GM20000 (cell line): ENCODE measurements around the gene CBLC.
A peak's percentile ranks its signal among the peaks of the same experiment; 100 is the strongest.
"Not testable (repeated sequence)": the region's sequence is repeated elsewhere in the genome, so short reads cannot be mapped to it uniquely, and the experiment has no call there.

Experiments used
- DNase-seq: peaks from one replicate; pipeline ENCODE4 v3.0.0; 2012; ENCODE audit warnings: low spot score
- TF ChIP-seq, protein P1 (sequence below): IDR thresholded peaks from 2 replicates; pipeline ENCODE4 v1.5.1; 2012; ENCODE audit warnings: mild to moderate bottlenecking, control low read depth; ENCODE audit errors: extremely low read depth, missing control alignments

The CBLC gene

DNA sequence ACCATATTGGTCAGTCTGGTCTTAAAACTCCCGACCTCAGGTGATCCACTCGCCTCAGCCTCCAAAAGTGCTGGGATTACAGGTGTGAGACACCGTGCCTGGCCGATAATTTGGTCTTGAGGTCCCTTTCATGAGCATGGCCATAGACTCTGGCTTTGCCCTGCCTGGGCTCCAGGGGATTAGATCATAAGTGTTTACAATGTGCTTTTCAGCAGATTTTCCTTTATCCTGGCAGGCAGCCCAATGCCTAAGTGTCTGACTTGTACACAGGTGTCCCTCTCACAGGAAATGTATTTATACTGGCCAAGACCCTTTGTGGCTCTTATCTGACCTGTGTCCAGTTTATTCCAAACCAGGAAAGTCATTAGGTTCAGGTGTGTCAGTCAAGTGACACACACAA lies 47.1 kb downstream of the CBLC start:
- TF ChIP-seq, protein P1, sequence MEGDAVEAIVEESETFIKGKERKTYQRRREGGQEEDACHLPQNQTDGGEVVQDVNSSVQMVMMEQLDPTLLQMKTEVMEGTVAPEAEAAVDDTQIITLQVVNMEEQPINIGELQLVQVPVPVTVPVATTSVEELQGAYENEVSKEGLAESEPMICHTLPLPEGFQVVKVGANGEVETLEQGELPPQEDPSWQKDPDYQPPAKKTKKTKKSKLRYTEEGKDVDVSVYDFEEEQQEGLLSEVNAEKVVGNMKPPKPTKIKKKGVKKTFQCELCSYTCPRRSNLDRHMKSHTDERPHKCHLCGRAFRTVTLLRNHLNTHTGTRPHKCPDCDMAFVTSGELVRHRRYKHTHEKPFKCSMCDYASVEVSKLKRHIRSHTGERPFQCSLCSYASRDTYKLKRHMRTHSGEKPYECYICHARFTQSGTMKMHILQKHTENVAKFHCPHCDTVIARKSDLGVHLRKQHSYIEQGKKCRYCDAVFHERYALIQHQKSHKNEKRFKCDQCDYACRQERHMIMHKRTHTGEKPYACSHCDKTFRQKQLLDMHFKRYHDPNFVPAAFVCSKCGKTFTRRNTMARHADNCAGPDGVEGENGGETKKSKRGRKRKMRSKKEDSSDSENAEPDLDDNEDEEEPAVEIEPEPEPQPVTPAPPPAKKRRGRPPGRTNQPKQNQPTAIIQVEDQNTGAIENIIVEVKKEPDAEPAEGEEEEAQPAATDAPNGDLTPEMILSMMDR = no peak
- no peak for DNase-seq

DNA sequence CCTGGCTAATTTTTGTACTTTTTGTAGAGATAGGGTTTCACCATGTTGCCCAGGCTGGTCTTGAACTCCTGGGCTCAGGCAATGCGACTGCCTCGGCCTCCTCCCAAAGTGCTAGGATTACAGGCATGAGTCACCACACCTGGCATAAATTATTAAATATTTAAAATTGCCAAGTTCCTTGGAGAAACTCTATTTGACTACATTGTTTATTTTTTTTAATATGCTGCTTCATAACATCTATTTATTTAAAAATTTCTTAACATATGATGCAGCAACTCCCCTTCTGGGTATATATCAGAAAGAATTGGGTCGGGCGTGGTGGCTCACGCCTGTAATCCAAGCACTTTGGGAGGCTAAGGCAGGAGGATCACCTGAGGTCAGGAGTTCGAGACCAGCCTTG lies 55.2 kb downstream of the CBLC start:
- DNase-seq = not testable (repeated sequence)

DNA sequence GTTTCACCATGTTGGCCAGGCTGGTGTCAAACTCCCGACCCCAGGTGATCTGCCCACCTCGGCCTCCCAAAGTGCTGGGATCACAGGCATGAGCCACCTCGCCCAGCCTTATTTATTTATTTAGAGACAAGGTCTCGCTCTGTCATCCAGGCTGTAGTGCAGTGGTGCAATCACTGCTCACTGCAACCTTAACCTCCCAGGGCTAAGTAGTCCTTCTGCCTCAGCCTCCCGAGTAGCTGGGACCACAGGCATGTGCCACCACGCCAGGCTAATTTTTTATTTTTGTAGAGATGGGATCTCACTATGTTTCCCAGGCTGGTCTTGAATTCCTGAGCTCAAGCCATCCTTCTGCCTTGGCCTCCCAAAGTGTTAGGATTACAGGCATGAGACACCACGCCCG lies 56.7 kb downstream of the CBLC start:
- DNase-seq = not testable (repeated sequence)

DNA sequence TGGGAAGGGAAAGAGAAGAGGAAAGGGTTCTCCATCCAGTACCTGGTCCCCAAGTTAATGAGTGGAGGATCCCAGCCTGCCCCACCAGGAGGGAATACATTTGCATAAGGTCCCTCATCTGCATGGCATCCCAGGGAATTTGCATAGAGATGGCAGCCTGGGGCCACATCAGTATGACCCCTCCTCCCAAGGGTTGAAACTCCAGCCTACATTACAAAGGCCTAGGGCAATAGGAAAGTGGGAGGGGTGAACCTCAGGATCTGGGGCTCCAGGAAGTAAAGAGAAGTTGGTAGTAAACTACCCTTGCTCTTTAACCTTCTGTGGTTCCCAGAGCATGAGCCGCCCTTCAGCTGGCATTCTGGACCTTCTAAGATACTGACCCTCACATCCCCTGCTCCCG lies 61.6 kb downstream of the CBLC start:
- DNase-seq = no peak

DNA sequence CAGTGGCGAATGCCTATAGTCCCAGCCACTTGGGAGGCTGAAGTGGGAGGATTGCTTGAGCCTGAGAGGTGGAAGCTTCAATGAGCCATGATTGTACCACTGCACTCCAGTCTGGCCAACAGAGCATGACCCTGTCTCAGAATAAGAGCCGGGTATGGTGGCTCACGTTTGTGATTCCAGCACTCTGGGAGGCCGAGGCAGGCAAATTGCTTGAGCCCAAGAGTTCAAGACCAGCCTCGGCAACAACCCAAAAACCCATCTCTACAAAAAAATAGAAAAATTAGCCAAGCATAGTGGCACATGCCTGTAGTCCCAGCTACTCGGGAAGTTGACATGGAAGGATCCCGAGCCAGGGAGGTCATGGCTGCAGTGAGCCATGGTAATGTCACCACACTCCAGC lies 63.1 kb downstream of the CBLC start:
- DNase-seq = no peak
- TF ChIP-seq, protein P1 = no peak

More for the DNA sequence above, 61.6 kb downstream of the CBLC start:
- TF ChIP-seq, protein P1 = no peak

DNA sequence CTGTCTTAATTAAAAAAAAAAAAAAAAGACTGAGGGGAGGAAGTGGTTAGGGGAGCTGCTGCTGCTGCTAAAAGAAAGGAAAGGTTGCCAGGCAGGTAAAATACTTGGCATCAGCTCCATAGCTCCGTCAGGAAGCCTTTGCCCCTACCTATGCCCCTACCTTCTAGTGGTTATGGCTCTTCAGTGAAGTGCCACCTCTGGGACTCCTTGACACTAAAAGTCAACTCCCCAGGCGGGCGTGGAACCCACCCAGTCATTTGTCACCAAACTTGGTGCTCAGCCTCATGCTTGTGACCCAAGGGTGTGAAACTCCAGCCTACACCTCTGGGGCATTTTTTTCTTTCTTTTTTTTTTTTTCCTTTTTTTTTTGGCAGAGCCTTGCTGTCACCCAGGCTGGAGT lies 63.5 kb downstream of the CBLC start:
- DNase-seq = no peak
- TF ChIP-seq, protein P1 = no peak

DNA sequence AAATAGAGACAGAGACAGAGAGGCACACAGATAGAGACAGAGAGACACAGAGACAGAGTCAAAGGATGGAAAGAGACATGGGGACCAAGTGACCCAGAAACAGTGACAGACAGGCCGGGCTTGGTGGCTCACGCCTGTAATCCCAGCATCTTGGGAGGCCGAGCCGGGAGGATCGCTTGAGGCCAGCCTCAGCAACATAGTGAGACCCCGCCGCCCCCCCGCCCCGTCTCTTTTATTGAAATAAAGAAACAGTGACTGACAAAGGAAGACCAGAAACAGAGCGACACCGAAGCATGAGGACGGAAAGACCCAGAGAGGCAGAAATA lies 67.6 kb downstream of the CBLC start:
- TF ChIP-seq, protein P1 = no peak
- no peak for DNase-seq

DNA sequence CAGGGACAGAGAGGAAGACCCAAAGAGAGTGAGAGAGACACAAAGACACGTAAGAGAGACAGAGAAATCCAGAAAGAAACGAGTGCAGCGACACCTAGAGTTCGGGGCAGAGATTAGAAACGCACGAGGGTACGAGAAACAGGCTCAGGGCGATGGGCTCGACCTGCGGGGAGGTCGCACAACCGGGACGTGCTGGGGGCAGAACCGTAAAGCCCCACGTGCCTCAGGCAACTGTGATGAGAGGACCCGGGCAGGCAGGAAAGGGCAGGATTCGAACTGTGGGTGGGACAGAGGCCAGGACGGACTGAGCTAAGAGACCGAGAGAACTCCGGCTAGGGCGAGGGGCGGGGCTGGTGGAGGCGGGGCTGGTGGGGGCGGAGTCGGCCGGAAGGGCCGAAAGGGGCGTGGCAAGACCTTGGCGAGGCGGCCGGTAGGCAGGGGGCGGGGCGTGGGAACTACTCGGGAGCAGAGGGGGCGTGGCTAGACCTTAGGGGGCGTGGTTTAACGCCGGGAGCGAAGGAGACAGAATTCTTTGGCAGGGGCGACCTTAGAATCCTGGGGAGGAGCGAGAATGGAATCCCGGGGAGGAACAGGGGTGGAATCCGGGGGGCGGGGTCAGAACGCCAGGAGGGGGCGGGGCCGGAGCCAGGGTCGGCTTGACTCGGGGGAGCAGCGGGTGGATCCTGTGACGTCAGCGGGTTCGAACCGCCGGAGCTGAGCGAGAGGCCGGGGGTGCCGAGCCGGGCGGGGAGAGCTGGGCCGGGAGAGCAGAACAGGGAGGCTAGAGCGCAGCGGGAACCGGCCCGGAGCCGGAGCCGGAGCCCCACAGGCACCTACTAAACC lies 68.1 kb downstream of the CBLC start, which contains the start of gene NECTIN2:
Gene NECTIN2 (plus strand): TSS at position 686 of the 843 bp plus-strand sequence. CDS start 229 bp downstream, outside the sequence.
- TF ChIP-seq, protein P1 = peak; percentile 48
- peak; percentile 100 for DNase-seq
